ENCODE results near the gene MAP2K5.

Gene MAP2K5

DNA sequence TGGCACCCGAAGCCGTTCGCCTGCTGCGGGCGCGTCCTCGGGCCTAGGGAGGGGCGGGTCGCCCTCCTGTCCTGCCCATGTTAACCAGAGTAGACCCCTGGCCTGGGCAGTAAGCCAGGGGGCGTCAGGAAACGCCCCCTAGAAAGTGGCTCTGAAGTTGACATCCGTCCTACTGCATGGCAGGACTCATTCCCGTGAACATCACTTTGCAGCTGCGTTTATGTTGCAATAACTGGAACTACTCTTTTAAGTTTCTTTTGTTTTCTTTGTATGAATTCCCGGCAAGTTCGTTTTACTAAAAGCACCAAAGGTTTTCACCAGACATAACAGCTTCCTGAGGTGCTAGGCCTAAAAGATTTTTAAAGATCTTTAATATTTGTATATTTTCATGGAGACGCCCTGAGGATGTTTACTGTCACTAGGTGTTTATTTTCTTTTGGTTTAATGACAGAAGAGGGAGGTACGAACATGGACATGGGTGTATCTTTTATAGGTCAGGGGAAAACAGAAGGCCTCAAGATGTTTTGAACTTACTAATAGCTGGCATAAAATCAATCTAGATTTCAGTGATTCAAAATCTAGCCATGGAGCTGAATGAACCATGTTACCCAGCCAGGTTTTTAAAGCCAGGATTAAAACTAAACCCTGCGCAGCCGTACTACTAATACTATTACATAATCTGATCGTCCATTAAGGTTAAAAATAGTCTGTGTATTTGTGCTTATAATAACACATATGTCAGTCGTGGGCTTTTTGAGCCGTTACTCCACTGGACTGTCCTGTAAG lies 20.5 kb upstream of the MAP2K5 start:
- DNase-seq = peak; percentile 31

DNA sequence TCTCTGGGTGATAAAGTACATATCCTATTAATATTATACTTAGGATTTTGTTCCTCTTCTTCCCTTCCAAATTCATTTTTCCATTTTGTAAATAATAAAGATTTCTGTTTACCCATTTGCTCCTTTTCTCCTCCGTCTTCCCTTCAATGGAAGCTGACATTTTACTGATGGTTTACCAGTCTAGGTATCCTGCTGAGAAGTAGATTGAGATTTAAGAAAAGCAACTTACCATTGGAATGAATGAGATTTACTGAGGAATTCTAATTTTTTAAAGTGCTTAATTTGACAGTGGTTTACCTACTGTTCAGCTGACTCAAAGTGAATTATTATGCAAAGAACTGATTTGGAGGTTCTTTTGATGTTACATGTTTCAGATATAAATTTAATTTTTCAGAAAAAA lies 19.2 kb upstream of the MAP2K5 start:
- DNase-seq = no peak

DNA sequence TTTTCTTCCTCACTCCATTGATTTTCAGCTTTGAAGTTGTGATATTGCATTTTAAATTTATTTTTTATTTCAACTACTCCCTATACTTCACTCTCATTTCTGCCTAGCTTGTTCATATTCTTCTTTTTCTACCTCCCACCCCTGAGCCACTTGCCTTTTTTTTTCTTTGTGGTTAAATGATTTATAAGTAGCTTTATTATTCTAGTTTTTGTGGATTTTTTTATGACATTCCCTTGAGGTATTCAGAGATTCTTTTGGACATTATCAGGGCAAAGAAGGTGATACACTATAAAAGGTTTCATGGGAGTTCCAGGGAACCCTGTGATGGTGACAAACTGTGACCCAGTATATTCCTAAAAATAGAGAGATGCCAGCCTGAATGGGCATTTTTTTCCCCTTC lies 18.3 kb upstream of the MAP2K5 start:
- DNase-seq = no peak

DNA sequence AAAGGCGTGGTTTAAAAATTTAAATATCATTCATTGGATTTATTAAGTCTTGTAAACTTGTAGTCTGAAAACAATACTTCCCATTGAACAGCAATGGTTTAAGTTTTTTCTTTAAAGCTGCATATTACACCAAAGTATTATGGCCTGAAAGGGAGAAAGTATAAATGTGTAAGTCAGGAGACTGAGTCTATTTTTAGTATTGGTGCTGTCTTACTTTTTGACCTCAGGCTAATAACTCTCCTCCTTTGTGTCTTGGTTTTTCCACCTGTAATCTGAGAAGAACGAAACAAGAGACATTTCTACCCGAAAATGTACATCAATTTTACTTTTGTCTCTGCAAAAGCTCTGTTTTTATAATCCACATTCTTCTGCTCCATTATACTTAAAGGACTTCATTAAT lies 14.0 kb upstream of the MAP2K5 start:
- no peak for DNase-seq

DNA sequence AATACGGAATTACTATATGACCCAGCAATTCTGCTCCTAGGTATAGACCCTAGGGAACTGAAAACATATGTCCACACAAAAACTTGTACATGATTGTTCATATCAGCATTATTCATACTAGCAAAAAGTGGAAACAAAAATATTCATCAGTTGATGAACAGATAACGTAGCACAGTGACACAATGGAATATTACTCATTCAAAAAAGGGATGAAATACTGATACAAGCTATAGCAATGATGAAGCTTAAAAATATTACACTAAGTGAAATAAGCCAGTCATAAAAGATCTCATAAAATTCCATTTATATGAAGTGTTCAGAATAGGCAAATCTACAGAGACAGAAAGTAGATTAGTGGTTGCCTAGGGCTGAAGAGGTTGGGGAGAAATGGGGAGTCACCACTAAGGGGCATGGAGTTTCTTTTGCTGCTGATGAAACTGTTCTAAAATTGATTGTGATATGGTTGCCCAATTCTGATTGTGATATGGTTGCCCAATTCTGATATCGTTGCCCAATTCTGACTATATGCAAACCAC lies 11.1 kb upstream of the MAP2K5 start:
- DNase-seq = no peak

DNA sequence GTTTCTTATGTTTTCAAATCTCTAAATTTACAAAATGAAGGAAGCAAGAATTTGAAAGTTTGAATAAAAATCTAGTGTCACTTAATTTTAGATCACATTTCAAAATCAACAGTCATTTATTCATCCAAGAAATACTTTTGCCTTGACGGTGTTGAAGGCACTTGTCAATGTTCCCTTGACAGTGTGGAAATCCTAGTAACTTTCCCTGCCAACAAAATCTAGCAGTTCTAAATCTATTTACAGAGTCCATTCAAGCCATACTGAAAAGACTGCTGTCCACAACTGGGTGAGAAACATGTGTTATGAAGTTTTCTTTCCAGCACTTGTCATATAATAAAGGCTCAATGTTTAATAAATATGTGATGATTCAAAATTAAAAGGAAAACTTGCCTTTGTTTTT lies 8.6 kb upstream of the MAP2K5 start:
- DNase-seq = no peak

DNA sequence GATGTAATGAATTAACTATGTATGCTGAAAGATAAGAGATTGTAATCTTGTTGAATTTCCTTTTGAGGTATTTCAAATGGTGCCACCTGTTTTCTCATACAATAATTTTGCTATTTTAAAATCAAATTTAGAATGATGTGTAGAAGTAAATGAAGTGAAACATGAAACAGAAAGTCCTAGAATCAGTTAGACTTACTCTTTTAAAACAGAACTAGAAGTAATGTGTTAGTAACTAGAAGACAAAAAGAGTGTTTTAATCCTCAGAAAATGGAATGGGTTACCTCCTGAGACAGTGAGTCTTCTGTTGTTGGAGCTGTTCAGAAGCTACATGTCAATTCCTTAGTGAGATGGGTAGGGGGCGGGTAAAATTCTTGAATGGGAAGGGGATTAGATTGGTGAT lies 8.1 kb upstream of the MAP2K5 start:
- DNase-seq = no peak

DNA sequence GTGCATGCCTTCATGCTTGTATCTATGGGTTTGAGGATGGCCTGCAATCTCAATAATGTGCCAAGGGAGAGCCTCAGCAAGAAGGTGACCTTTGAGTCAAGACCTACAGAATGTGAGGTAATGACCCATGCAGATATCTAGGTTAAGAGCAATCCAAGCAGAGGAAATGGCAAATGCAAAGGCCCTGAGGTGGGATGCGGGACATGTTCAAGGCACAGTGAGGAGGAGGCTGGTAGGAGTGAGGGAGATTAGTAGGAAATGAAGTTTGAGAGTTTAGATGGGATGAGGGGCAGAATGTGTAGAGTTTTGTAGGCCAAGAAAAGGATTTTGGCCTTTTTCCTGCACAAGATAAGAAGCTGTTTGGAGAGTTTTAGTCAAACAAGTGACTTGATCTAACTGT lies 4.7 kb upstream of the MAP2K5 start:
- DNase-seq = no peak

DNA sequence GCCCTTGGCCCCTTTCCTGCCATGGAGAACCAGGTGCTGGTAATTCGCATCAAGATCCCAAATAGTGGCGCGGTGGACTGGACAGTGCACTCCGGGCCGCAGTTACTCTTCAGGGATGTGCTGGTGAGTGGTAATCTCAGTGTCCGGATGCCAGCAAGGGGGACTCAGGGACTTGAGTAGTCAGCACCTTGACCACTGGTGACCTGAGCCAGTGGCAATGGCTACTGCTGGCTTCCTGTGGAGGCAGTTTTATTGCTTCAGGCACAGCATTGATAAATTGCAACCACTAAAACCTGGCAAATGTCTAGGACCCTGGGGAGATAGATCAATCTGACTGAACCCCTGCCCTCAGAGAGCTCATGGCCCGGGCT lies 830 bp downstream of the MAP2K5 start:
- DNase-seq = no peak

DNA sequence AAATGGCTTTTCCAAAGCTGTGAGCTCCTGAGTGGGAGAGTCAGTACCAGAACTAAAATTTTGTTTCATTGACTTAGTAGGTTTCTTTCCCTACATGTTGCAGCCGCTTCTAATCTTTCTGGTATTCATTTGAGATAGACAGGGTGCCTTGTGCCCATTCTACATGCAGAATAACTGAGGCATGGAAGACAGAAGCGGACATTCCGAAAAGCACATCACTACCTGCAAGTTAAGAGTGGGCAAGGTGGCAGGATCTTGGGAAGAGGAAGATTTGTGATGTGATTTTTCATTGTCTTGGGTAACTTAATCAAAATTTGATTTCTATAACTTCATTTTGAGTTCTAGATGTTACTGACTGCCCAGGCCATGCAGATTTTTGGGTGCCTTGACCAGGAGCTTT lies 2.0 kb downstream of the MAP2K5 start:
- no peak for DNase-seq

DNA sequence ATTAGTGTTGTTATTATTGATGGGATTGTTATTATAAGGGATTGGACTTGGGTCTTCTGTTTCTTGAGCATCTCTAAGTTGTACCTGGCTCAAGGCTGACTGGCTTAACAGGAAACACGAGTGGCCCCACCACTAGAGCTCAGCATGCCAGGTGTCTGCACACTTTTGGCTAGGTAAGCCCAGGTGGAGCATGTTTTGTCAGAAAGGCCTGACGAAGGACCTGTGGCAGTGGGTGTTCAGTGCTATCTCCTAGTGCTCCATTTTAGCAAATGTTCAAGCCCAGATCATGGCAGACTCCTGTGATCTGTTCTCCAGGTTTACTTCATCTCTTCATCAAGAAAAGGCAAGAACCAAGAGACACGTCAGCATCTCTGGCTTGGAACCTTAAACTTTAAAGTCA lies 3.4 kb downstream of the MAP2K5 start:
- DNase-seq = no peak

DNA sequence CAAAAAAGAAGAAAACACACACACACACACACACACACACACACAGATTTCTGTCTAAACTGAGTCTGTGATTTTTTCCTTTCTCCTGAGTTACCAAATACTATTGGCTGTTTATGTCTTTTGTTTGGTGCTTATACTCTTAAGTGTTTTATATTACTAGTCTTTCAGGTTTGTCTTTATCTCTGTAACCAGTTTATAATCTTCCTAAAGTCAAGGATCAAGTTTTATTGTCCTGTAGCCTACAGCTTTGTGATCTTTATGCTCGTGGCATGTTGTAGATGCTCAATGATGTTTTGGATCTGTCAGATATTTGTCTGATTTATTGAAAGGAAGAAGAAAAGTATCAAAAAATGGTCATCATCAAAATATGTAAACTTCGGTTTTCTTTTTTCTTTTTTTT lies 4.6 kb downstream of the MAP2K5 start:
- DNase-seq = no peak

DNA sequence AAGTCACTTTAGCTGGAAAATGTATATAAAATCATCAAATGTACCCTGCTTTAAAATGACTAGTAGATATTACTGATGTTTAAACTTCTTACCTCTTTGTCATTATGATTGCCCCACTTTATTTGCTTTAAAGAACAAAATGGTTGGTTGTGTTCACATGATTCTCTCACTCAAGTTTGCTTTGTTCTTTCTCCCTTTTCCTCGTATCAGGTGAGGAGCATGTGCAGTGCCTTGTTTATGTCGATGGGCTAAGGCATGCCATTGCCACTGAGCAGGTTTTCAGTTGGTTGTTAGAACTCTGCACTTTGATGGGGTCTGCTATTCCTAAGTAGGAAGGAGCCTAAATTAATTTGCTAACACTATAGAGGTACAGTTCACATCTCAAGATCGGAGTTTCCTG lies 5.3 kb downstream of the MAP2K5 start:
- DNase-seq = no peak

DNA sequence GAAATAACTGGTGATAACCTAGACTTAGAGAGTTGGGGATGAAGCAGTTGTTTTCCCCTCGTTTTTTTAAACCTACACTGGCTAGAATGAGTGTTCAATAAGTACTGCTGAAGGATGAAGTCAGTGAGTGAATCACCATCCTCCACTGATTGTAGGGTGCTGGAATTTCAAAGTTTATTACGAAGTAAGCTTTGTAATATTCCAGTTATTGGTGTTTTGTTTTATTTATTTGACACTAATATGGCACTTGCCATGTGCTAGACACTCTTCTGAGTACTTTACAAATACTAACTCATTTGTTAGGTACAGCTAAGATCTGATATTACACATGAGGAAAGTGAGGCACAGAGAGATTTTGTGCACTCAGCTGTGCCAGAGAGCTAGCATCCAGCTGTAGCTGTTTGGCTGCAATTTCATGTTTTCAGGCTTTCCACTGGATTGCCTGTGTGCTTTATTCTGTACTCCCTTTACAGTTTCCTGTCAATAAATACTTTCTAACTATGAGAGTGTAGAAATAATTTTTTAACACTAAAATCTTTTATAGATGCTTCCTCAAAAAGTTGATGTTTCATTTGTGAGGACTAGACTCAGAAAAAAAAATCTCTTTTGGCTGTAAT lies 5.8 kb downstream of the MAP2K5 start:
- no peak for DNase-seq

DNA sequence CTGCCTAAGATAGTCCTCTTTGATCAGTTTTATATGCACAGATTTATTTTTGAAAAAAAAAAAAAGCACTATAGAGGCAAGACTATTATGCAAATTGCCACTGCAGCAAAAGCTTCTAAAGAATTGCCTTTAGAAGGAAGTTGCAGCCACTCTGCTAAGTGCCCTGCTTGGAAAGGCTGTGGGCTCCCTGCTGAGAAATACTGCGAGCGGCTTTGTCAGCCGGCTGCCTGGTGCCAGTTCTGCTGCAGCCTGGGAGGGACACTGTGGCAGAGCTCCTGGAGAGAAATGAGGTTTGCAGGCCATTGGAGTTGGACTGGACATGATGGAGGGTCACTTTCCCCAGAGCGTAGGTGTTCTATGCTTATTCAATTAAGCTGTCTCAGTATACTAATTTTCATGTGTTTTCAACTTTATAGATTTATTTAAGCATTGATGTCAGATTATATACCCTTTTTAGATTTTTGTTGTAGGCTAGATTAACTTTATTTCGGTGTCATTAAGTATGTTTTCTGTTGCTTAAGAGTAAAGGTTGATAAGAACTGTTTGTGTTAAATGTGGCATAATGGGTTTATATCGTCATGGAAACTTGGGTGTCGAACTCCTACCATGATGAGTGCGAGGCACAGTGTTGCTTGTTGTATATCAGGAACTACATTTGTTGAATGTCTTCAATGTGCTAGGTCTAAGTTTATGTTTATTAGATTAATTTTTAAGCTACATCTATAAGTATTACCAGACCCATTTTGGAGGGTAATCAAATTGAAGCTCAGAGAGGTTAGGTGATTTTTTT lies 6.6 kb downstream of the MAP2K5 start:
- DNase-seq = no peak

DNA sequence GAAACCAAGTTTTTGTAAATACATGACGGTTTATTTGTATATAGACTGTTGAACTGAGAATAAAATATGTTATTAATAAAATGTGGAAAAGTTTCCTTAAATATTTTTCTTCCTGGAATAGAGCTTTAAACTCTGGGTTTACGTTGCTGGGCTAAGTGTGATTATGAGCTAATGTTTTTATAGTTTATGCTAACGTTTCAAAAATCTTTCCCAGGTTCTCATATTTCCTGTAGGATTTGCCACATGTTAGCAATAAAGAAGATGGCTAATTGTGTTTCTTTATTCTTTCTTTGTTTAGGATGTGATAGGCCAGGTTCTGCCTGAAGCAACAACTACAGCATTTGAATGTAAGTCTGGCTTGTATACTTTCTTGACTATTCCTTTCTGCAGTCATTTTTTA lies 7.2 kb downstream of the MAP2K5 start:
- DNase-seq = no peak

DNA sequence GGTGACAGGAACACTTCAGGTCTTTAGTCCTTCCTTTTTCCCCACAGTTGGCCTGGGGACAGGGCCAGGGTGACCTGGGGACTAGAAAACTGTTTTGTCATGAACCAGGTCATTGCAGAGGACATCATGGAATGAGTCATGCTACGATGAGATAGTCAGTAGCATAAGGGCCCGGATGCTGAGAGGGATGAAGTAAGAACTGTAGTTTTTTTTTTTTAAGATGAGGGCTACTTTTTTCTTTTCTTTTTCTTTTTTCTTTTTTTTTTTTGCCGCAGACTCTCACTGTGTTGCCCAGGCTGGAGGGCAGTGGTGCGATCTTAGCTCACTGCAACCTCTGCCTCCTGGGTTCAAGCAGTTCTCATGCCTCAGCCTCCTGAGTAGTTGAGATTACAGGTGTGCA lies 8.0 kb downstream of the MAP2K5 start:
- DNase-seq = peak; percentile 63

DNA sequence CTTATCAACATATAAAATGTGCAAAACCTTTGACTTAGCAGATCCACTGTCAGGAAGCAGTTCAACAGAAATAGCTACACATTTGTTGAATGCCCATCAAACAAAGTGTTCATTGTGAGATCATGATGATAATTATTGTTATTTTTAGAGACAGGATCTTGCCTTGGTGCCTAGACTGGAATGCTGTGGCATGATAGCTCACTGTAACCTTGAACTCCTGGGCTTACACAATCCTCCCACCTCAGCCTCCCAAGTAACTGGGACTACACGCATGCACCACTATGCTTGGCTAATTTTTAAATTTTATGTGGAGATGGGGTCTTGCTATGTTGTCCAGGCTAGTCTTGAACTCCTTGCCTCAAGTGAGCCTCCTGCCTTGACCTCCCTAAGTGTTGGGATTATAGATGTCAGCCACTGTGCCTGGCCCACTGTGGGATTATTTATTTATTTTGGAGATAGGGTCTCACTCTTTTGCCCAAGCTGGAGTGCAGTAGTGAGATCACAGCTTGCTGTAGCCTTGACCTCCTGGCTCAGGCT lies 8.8 kb downstream of the MAP2K5 start:
- DNase-seq = no peak

DNA sequence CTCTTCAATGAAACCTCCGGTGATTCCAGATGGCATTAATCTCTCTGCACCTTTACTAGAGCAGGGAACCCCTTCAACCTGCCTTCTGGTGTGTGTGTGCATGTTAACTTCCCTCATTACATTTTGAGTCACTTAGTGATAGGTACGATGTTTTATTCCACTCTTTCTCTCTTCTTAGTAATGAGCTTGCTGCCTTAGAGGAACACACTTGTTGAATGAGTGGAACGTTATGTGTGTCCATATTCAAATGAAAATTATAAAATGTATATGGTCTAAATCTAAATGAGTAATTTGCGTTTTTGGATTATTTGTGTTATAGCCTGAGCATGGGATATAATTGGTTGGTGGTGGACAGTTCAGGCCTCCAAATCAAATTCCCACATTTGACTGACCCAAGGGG lies 12.1 kb downstream of the MAP2K5 start:
- no peak for DNase-seq

DNA sequence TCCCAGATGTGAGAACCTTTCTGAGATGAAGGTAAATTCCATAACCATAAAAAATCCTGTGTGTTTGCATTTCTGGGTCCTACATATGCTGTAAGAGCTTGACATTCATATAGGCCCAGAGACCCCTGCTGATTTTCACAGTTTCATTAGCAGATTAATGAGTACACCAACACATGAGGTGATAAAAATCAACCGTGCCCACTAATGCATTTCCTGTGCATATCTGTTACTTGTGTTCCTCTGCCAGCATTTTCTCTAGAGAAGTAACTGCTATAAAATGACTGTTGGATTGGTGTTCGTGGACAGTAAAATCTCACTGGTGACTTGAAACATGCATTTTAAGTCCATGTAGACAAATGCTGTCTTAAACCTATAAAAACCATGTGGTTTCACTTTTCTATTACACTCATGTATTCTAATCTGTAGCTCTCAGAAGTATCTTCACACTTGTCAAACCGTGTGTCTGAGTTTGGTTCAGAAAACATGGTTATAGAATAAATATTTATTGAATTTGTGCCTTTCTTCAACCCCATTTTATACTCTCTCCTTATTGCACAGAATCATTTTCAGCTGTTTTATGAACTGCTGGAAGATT lies 14.6 kb downstream of the MAP2K5 start:
- no peak for DNase-seq

DNA sequence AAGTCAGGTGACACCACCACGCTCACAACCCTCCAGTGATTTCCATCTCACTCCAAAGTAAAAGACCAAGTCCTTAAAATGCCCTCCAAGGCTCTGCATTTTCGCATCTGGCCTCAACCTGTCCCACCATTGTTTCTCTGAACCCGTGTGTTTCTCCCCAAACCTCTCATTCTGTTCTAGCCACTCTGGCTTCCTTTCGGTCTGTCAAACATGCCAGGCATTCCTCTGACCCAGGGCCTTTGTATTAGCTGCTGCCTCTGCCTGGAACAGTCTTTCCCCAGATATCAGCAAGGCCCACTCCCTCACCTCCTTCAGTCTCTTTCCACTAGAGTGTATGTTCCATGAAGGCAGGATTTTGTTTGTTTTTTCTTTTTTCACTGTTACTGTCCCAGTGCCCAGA lies 16.0 kb downstream of the MAP2K5 start:
- DNase-seq = no peak

DNA sequence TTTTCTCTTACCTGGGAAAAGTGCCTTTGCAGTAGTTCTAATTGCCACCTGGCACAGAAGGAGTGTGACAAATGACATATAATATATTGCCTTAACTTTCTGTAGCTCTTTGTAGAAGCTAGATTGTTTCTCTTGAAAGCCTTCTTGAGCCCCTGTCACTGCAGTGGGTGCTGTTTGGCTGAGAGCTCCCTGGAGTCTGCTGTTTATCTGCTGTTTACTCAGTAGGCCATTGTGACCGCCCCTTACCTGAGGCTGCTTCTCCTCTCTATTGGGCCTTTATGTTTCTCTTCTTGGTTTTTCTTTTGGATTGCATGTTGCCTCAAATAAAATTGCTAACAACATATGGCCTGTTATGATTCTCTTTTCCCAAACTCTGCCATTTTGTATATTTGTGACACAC lies 16.7 kb downstream of the MAP2K5 start:
- no peak for DNase-seq

DNA sequence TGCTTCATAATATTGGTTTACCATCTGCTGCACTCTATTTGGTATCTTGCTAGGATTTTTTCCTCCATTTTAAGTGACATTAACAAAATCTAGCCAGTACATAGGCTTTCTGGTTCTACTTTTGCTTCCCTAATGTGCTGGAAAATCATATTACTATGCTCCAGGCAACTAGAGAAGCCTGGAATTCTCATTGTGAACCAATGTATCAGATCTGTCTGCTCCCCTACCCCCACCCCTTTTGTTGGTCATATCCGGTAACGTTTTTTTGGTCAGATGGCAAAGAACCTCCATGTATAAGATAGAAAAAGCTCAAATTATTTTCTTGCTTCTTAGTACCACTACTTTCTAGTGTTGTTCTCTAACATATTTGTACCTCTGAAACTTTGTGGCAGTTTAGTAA lies 17.1 kb downstream of the MAP2K5 start:
- no peak for DNase-seq
